ENCODE measurements around the gene ADAMTS1. TPM values are rescaled to one million over a fixed set of nuclear protein-coding genes. Genes with fewer than 3 reads are reported as not detected.

The ADAMTS1 gene
- total RNA-seq, 1 donor, result 5.1 TPM

DNA sequence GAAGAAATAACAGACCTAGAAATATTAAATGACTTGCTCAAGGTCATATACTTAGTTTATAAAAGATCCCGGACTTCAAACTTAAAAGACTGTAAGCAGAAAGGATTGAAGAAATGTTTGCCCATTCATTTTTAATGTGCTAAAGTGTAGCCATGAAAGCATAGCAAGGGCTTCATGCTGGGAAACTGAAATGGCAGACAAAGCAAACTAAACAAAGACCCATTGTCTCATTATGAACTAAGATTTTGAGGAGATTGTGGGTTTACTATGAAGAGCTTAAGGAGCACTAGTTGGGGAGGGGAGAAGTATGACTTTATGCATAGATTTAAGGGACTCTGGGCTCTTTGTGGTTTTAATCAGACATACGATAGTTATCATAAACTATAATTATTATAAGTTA lies 26.3 kb downstream of the ADAMTS1 start:
- no peak for DNase-seq (ENCODE audit: low read depth in 2 of 3, low spot score in 2 of 3)

DNA sequence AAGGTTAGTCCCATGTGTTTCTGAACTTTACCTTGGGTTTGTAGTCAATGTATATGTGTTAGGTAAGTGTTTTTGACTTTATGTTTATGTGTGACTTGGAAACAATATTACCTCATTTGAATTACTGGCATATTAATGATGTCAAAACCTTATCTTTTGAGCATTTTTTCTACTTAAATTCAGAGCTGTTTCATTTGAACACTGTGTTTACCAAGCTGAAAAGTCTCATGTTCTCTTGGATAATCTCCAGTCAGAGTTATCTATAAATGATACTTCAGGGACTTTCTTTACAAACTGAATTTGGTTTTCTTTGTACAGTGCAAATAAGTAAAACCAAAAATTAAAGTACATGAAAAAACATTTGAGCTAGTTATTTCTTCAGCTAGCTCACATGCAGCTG lies 30.0 kb downstream of the ADAMTS1 start:
- DNase-seq (ENCODE audit: low read depth in 2 of 3, low spot score in 2 of 3), result no peak

DNA sequence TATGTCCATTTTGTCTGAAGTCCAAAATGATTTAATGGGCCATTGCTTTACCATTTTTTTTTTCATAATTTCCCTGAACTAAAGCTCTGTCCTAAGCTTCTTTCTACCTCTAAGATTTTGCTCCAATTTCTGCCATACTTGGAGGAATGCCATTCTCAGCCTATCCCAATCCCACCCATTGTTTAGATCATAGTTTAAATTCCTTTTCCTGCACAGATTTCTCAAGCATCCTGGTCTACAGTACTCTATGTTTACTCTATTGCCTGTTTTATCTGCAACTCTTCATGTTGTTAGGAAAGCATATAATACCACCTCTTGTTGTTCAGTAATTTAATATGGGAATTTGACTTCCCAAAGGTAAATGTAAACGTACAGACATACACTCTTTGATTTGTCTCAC lies 30.8 kb downstream of the ADAMTS1 start:
- DNase-seq (ENCODE audit: low read depth in 2 of 3, low spot score in 2 of 3), result no peak

DNA sequence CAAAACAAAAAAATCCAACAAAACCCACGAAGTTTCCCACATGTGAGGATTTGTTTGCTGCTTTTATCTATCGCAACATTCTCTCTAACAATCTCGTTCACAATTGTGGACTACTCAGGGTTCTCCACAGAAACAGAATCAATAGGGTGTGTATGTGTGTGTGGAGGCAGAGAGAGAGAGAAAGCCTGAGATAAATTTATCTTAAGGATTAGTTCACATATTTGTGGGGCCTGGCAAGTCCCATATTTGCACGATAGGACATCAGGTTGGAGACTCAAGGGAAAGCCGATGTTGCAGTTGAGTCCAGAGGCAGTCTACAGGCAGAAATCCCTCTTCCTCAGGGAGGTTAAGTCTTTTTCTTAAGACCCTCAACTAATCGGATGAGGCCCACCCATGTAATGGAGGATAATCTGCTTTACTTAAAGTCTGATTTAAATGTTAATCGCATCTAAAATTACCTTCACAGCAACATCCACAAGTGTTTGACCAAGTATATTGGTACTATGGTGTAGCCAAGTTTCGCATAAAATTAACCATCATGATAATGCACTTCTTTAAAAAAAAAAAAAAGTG lies 31.7 kb downstream of the ADAMTS1 start:
- no peak for DNase-seq (ENCODE audit: low read depth in 2 of 3, low spot score in 2 of 3)

DNA sequence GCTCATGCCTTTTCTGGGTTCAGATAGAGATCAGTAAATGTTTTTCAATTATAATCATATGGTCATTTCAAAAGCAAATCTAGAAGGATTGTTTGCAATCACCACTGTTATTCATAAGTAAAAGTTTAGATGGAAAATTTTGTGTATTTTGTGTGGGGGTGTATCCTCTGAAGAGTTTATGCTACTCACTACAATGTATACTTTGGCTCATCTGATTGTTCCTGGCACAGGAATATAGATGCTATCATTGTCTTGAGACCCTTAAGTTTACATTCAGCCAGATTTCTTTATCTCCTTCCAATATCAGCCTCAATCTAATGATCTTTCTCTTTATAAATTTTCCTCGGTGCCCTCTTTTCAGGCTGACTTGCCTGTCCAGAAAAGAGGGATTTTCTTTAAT lies 33.0 kb downstream of the ADAMTS1 start:
- no peak for DNase-seq (ENCODE audit: low read depth in 2 of 3, low spot score in 2 of 3)

DNA sequence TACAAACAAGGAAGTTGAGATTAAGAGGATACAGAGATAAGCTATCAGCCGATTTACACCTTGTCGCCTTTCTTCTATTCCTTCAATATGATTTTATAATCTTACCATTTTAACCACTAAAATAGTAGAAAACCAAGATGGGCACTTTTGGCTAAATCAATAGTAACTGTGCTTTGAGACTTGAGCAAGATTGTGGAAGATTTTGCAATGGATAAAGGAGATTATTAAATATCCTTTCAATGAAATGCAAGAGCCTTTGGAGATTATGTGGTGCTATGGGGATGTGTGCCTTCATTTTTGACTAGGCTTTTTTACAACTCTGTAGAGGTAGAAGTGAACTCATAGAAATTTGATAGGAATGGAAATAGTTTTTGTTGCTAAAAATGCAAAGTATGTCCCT lies 33.7 kb downstream of the ADAMTS1 start:
- no peak for DNase-seq (ENCODE audit: low read depth in 2 of 3, low spot score in 2 of 3)

DNA sequence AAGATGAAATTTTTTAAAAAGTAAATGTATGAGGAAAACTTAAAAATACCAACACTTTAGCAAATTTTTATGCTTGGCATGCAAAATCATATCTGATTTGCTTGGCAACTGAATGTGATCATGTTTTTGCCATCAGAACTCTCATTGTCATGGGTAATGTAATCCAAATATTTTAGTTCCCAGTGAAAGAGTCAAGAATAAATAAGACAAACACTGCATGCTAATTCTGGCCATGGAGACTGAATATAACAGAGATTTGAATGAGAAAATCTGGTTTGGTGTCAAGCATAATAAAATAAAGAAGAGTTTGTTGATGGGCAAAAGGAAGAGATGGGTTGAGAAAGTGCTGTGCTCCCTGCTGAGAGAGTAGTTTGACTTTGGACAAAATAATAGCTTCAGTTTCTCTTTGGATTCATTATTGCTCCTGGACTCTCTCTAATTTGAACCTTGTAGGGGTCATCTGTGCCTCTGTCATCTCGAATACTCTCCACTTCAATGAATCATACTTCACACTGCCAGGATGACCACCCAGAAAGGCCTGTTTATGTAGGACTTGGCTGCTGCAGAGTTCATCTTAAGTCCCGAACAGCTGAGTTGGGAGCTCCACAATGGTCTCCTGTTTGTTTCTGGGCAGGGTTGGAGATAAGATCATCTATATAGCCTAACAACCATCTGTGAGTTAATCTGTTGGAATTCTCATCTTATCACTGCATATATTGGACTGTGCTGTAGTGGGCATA lies 34.4 kb downstream of the ADAMTS1 start:
- DNase-seq (ENCODE audit: low read depth in 2 of 3, low spot score in 2 of 3), result no peak

DNA sequence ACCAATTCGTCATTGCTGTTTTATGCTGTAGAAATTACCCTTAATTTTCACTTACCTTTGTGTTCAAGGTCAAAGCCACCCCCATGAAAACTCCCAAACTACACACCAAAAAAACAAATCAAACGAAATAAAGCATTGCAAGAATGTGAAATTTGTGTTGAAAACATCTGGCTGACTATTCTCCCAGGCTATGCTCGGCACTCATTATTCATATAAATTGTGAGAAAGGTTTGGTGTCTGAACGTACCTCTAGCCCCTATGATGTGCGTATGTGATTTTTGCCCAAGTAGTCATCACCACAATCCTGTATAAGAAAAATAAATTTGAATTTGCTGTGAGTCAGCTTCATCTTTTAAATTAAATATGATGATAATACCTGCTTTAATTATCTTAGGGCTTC lies 34.9 kb downstream of the ADAMTS1 start:
- DNase-seq (ENCODE audit: low read depth in 2 of 3, low spot score in 2 of 3), result no peak

DNA sequence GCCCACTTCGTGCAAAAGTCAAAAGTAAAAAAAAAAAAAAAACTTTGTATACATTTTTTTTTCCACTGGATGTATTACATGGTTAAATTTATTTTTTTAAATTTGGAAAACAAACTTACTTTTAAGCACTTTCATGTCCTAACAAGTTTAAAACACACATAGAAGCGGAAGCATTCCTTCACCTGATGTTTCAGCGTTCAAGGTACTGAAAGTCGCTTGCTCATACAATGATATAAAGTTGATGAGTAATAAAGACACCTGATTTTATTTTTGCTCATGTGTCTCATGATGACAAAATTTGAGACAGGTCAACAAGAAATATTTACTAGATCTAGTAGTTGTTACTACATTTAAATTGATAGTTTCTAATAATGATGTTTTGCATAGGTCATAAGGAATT lies 35.5 kb downstream of the ADAMTS1 start:
- no peak for DNase-seq (ENCODE audit: low read depth in 2 of 3, low spot score in 2 of 3)

DNA sequence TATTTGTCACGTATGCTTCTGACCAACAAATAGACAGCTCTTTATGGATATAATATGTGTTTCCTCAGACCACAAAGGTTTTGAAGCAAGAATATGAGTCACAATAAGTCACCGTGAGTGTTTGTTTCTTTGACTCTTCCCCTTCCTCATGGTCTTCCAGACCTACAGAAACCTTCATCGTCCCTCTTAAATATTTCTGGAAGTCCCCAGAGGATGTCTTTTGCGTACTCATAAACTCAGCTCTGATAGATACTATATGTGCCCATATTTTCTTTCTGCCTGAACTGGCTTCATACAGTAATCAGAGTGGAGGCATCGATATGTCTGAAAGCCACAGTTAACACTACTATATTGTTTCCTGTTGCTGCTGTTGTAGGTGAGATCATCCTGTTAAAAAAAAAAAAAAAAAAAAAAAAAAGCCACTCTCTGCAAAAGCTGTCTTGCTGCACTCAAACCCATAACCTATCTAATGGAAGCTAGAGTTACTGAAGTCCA lies 38.4 kb downstream of the ADAMTS1 start:
- DNase-seq (ENCODE audit: low read depth in 2 of 3, low spot score in 2 of 3), result no peak

DNA sequence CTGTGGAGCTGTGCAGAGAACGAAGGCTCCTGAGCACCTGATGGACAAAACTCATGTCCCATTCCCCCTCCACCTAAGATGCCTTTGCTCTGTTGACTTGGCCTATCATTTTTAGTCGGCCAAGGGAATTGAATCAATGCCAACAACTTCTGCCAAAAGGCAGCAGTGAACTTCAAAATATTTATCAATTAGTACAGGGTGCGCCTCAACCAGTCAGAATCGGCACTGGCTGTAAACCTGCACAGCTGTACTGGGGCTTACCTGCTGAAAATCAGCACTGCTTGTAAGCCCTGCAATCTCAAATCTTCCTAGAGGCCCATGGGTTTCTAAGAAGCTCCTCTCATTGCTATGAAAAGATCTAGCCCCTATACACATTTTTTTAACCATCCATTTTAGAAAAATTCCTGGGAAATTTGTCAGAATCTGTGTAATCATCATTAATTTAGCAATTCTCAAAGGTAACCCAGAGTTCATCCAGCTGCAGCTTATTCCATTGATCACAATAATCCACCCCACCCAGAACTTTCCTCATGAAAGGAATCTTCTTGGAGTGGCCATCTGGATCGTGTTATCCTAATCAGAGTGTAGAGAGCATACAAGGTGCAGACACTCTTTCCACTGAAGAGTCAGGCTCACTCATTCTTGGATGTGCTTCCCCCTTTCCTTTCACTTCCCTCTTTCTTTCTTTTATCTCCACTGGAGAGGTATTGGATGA lies 40.2 kb downstream of the ADAMTS1 start:
- no peak for DNase-seq (ENCODE audit: low read depth in 2 of 3, low spot score in 2 of 3)

DNA sequence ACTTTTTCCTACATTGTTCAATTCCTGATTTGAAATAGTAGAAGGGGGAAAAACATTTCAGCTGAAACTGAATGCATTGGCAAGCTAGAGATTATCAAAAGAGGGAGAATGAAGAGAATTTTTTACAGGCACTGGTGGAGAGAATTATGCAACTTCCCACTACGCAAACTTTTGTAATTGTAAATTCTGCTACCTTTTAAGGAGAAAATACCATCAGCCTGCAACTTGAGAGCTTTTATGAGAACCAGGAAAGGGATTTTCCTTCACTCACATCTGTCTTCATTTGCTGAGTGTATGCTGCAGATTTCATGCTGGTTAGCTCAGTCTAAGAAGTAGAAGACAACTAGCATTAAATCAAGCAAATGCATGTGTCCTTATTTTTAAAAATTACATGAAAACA lies 43.7 kb downstream of the ADAMTS1 start:
- no peak for DNase-seq (ENCODE audit: low read depth in 2 of 3, low spot score in 2 of 3)

DNA sequence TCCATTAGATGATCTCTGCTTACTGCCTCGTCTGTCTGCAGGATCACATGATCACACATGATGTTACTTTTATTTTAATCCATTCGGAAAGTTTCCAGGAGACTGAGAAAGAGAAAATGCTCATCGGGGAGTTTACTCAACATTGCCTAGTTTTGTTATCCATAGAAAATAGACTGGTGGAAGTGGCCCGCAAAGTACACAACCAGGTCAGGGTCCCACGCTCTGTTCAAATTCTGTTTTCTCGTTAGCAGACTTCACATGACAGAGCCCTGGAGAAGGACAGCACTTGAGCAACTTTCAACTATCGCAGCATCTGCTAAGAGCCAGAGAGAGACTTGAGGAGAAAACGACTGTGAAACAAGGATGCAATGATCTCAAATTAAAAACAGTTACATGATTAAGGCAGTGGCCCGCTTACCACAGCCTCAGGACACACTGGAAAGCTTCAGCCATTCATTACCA lies 44.2 kb downstream of the ADAMTS1 start:
- DNase-seq (ENCODE audit: low read depth in 2 of 3, low spot score in 2 of 3), result no peak

DNA sequence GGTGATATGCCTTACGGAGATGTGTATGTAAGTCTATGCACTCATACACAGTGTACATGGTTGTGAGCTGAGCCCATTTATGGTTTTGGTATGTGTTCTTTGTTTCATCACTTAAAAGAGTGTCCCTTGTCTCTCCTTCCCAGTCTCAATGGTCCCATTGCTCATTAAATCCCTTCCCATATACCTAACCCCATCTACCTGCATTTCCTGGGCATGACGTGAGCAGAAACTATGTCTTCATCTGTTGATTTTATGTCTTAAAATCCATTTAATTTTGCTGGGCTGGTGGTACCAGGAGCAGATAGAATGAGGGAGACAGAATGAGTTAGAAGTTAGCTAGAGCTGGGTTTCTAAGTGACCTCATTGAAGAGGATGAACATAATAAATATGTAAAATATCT lies 44.8 kb downstream of the ADAMTS1 start:
- no peak for DNase-seq (ENCODE audit: low read depth in 2 of 3, low spot score in 2 of 3)

DNA sequence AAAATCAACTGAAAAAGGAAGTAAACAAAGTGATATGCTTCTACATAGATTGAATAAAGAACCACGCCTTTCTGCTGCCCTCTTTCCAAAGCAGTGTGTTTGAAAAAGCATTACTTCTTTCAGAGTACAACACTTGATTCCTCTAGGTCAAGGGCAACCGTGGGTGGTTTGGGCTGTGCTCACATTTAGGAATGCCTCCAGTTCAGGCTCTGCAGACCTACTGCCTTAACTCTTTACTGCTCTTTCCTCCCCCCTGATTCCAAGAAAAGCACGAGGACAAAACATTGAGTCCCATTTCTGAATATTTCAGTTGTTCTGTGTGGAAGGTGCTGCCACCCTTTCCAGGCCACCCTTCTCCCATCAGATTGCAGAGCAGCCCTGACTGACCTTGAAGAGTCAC lies 45.2 kb downstream of the ADAMTS1 start:
- DNase-seq (ENCODE audit: low read depth in 2 of 3, low spot score in 2 of 3), result no peak

DNA sequence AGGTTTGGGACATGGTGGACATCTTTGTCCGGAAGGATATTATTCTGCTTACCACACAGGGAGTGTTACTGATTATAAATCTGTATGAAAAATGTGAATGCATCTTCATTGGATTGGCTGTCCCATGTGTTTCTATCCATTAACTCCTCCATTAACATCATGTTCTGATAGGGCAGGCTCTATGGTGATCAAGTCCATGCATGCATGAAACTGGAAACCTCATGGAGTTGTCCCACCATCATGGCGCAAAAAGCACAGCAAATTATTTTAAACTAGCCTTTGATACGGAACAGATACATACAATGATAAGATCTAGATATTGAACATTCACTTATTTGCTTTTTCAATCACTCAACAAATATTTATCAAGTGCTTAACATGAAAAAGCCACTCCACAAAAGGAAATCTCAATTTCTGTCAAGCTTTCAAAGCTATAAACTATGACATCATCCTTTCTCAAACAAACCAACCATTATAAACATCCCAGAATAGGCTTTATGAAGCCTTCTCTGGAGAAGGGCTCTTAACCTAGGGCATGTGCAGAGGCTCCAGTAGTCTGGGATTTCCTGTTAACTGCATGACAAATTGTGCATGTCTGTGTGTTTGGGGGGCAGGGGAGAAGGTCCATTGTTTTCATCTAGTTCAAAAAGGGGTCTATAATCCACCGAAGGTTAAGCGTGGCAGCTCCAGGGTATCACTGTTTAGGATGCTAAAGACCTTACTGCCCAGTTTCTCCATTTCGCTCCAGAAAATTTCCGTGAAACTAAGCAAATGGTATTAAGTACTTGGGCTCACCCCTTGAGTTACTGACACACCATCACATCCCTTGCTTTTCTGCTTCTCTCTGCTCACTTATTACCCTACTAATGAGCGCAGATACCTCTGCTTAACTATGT lies 46.1 kb downstream of the ADAMTS1 start:
- no peak for DNase-seq (ENCODE audit: low read depth in 2 of 3, low spot score in 2 of 3)

DNA sequence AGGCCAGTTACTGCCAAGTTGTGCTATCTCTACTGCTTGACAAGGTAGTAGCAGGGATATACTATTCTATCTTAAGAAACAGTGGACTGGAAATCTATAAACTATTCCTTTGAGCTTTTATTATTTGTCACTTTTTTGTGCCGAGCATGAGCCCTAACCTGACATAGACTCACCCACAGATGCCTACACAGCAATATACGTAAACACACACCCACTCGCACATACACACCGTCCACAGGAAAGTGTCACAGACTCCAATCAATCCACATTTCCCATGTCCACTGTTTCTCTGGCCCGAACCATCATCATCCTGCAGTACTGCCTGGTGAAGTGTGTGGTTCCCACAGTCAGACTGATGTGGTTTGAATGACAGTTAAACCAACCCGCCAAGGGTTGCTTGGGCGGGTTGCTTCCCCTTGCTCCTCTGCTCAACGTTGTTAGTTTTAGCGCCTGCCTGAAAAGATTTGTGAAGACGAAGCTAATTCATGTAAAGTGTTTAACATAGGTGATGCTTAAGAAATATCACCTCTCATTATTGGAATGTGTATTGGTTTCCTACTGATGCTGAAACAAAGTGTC lies 47.2 kb downstream of the ADAMTS1 start:
- DNase-seq (ENCODE audit: low read depth in 2 of 3, low spot score in 2 of 3), result no peak

DNA sequence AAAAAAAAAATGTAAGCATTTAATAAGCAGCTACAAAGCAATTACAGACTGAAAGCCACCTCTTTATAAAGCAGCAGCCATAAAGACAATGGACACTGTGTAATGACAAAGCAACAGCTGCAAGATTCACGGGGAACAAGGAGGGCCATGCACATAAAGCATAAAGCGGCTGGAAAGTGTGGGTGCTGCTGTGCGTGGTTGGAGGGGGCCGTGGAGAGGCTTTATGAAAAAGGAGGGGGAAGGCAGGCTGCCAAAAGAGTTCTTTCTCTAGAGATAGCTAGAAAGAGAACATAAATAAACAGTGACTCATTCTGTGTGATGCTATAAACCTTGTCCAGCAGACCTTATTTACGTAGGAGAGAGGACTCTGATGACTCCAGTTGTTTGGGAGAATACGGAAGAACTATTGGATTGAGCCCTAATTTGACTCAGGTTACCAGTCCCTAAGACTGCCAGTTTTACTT lies 49.3 kb downstream of the ADAMTS1 start:
- peak in 2 of 3 donors; percentile 3 to 7 for DNase-seq (ENCODE audit: low read depth in 2 of 3, low spot score in 2 of 3)

DNA sequence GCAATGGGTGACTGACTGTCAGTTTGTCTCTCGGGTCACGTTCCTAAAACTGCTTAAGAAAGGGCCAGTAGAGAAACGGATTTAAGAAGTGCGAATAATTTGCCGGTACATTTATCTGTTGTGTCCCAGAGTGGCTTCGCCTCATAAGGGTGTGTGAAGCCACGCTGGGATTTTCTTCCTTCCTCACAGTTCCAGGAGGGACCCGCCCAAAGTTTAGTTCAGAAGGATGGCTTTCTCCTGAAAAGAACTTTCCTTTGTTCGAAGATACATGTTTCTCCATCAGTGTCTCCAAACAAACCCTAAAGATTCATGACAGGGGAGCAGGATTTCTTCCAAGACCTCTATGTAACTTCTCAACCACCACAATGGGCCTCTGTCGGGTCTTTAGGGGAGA lies 49.8 kb downstream of the ADAMTS1 start:
- DNase-seq (ENCODE audit: low read depth in 2 of 3, low spot score in 2 of 3), result no peak

All from hematopoietic multipotent progenitor cell (in vitro differentiated cells).